Suppressor macrophage treated with lipopolysaccharide for 1 hour (primary cell): ENCODE results near the gene CIAO2A.
A peak's percentile ranks its signal among the peaks of the same experiment; 100 is the strongest.

ENCODE experiments used
- DNase-seq, 3 donors: peaks; one replicate each; pipeline ENCODE4 v3.0.0-alpha.2; 2020 to 2022

CIAO2A gene

DNA sequence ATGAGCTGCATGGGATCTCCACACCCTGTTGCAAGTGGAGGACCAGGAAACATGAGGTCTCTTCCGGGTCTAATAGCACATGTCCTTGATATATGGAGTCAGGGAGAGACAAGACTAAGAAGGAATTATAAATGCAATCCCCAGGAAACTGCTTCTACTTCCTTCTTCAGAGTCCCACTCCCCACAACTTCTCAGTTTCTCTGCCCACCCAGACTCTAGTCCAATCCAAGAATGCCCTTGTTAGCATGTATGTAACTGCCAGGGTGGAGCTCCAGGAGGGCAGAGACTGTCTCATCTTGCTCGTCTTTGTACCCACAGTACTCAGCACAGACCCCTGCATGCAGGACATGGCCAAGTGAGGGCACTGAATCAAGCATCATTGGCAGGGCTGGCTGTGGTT, 55.7 kb downstream of the CIAO2A start:
- DNase-seq, result peak in 1 of 3 donors; percentile 22

DNA sequence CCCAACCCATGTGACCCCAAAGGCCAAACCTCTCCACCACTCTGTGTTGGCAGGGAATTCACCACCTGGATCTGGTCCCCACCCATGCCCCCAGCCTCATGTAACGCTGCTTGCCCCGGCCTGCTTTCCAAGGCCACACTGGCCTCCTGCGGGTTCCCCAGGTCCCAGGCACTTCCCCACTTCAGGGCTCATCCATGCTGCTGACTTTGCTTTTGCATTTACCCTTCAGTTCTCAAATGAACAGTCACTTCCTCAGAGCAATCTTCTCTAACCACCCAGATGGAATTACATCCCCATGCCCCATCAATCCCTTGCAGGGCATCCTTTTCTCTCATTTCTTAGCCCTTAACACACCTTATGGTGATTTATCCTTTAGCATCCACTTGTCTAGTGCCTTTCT, 56.5 kb downstream of the CIAO2A start:
- DNase-seq, result peak in 2 of 3 donors; percentile 38 to 46

DNA sequence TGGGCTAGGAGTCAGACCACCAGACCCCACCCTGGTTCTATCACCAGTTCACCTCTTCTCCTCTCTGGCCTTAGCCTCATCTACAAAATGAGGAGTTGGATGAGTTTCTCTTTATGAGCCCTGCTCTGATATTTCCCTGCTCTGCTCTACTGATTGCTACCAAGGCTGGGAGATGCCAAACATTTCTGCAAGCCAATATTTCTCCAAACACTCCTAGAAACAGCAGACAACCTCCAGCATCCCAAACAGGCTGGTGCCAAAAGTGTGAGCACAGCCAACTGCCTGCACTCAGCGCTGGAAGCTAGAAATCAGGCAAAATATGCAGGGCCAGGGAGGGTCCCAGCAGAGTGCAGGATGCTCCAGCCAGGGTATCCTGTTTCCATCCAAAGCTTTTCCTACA, 58.1 kb downstream of the CIAO2A start:
- no peak for DNase-seq

DNA sequence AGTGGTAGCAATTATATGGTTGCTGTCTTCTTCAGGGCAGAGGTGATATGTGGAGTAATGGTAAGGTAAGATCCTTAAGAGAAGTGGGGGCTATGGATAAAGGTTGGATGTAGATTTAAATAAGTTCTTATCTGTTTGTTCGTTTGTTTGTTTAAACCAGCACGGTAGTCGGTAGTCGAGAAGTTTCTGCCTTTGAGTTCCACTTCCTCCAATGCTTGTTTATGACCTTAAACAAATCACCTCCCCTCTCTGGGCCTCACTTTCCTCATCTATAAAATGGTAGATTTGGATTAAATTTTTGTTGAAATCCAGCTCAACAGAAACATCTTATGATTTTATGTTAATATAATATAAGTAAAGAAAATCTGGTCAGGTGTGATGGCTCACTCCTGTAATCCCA, 59.1 kb downstream of the CIAO2A start:
- no peak for DNase-seq

DNA sequence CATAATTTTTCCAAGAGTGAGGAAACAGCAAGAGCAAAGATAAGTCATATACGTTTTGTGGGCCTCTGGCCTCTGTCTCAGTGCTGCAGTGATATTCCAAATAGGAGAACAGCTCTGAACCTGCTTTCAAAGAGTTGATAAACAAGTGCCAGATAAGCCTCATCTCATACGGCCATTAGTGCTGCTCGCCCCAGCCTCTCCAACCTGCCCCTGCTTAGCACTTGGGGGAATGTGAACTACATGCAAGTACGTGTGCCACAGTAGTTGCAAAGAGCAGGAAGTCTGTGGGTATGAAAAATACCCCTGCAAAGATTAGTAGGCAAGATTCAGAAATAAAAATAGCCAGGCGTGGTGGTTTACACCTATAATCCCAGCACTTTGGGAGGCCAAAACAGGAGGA, 61.3 kb downstream of the CIAO2A start:
- DNase-seq, result no peak

DNA sequence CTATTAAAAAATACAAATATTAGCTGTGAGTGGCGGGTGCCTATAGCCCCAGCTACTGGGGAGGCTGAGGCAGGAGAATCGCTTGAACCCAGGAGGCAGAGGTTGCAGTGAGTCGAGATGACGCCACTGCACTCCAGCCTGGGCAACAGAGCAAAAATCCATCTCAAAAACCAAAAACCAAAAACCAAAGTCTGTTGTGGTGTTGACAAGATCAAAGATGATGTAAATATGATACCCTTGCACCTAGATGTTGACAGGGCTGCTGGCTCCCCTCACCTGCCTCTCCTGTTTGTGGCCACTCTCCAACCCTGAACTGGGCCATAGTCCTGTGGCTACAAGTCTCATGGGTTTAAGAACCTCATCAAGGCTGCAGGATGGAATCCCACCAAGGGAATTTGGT, 63.5 kb downstream of the CIAO2A start:
- no peak for DNase-seq

DNA sequence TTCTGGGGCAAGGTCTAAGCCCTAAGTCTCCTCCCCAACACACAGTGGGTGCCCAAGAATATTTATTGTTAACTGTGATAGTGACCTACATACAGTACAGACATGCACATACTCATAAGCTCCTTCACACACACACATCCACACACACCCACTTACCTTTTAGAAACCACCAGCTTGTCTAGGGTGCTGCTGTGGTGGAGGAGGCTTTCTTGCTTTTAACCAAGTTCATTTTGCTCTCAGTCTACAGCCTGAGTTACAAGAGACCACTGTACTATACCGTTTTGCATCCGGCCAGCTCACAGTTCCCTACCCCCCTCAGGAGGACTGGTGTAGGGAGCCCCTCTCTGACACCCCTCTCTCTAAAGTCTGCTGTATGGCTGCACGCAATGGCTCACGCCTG, 64.0 kb downstream of the CIAO2A start:
- DNase-seq, result no peak

DNA sequence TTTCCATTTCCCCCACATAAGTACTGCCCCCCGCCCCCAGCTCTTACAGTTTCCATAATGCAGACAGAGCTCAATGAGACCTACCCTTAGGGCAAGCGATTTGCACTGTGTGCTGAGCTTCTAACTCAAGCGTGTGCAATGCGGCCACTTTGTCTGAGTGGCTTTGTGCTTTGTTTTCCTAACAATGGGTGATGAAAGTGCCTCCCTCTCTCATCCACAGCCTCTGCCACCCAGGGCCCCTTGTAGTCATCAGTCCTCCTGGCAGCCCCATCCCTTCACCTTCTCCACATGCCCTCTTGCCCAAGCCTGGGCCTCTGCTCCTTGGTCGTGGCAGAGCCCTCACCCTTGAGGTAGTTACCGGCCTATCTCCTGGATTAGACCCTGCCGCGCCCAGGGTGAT, 64.5 kb downstream of the CIAO2A start:
- no peak for DNase-seq

DNA sequence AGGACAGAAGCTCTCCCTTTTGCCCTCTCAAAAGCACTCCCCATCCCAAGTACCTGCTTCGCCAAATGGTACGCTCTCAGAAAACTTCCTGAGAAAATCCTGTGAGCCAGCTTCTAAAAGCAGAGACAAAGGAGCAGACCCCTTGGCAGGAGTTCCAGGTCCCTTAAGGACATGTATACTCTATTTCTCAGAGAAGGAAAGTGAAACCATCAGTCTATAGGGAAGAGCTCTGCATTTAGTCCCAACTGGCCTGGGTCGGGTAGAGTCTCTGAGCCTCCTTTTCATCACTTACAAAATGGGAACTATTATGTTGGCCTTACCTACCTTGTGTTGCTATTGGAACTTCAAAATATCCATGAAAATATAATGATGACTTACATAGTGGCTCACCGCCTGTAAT, 67.0 kb downstream of the CIAO2A start:
- DNase-seq, result peak; percentile 21 to 42 (median 33)

DNA sequence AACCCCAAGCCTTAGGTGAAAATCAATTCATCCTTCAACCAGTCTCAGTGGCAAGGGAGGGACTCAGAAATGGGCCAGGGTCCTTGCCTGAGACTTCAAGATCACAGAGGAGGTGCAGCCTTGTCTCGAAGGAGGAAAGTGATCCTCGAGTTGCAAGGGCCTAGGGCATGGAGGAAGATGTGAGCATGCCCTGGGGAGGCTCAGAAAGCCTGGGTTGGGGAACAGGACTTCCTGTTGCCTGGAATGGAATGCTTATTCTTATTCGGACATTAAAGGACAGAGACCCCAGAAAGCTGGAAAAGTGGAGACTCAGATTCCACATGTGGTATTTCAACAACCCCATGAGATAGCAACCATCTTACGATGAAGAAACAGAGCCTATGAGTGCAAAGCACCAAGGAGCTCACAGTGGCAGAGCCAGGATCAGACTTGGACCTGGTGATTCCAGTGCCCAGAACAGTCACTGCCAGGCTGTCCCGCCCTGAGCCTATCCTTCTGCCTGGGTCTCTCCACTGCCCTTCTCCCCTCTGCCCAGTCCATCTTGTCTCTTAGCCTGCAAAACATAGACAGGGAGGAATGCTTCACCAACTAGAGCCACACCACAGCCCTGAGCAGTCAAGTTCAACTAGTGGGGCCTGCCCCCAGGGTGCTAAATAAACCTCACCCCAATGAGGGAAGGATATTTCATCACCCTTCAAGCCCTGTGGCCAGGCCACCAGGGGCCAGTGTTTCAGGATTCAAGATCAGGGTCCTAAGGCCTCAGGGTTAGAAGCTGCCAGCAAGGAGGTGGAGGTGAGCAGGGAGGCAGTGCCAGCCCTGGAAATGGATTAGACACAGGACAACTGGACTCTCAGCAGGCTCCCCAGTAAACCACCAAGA, 69.2 kb downstream of the CIAO2A start:
- DNase-seq, result no peak

DNA sequence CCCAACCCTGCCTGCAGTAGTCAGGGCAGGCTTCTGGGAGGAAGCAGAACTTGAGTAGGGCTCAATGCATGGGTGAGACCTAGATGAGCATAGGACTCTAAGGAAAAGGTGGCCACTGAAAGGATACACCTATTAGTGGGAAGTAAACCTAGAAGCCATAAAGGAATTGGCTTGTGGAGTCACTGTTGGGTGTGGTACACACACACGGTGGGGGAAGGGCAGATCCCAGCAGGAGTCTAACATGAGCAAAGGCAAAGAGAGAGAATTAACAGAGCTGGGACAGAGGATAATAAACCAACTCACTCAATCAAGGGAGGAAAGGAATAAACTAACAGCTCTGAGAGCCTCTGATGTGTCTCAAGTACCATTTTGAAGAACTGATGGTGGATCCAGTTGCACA, 70.4 kb downstream of the CIAO2A start:
- DNase-seq, result no peak

DNA sequence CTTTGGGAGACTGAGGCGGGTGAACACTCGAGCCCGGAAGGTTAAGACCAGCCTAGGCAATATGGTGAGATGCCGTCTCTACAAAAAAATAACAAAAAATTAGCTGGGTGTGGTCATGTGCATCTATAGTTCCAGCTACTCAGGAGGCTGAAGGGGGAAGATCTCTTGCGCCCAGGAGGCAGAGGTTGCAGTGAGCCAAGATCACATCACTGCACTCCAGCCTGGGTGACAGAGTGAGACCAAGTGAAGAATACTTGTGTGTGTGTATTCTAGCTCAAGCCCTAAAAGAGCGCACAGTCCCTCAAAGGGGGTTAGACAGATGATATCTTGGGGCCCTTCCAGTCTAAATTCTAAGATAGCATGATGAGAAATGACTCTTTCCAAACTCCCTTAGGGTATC, 71.1 kb downstream of the CIAO2A start:
- no peak for DNase-seq
